ENCODE results near the gene PRDM10.

GRCh38 chr11:129995163-129995562 is 7.5 kb downstream of the PRDM10 start:
- TF ChIP-seq CTCF (conservative IDR thresholded peaks at IDR 0.05 in 1 of 2, IDR thresholded peaks at IDR 0.05 in 1 of 2; ENCODE audit: extremely low read depth in 1 of 2, insufficient read depth in 1 of 2, low read depth in 1 of 2, low read length in 2 of 2) (no peak), EZH2 (IDR thresholded peaks at IDR 0.05; ENCODE audit: borderline replicate concordance, low read length) (no peak)

All from mammary epithelial cell (primary cell).